NCI-H128 (cell line): ENCODE measurements around the gene CBLN3.
"Not testable (repeated sequence)": the region's sequence is repeated elsewhere in the genome, so short reads cannot be mapped to it uniquely, and the experiment has no call there.

ENCODE experiments used
- DNase-seq: peaks from one replicate; lab custom pipeline; 2025; ENCODE audit not compliant: unreplicated experiment; lab: John Stamatoyannopoulos, UW

CBLN3 gene

DNA sequence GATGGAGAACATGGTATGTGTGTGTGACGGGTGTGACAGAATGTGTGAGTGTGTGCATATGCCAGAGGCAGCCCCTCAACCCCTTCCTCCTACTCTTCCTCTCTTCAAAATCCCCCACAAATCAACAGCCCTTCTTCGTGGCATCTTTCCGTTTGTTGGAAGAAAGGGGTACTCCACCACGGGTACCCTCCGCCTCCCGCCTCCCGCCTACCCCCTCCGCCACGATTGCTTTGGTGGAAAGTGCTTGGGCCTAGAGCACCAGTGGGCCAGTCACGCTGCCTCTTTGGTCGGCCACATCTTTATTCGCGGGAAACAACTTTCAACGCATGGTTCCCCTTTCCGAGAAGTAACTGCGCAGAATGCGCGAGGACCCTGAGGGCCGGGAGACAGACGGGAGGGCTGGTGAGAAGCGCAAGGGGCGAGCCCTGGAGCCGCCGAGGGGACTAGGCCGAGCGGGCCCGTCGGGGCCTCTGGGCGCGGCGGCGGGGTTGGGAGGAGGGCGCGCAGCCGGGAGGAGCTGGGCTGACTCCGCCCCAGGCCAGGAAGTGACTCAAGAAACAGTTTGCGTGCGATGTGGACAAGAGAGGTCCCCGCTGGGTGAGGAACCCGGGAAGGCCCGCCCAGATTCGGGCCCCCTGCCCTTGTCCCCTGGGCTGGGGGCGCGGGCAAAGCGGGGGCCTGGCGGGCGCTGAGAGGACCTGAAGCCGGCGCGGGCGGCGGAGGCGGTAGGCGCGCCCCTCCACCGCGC lies at the start of gene CBLN3, which contains the start of gene KHNYN:
CBLN3 (minus strand) TSS at position 274 of the 748 bp plus-strand sequence. CDS start 614 bp downstream, outside the sequence.
KHNYN (plus strand) TSS at position 560 of the 748 bp plus-strand sequence. CDS start 777 bp downstream, outside the sequence.
- DNase-seq: peak; percentile 68

DNA sequence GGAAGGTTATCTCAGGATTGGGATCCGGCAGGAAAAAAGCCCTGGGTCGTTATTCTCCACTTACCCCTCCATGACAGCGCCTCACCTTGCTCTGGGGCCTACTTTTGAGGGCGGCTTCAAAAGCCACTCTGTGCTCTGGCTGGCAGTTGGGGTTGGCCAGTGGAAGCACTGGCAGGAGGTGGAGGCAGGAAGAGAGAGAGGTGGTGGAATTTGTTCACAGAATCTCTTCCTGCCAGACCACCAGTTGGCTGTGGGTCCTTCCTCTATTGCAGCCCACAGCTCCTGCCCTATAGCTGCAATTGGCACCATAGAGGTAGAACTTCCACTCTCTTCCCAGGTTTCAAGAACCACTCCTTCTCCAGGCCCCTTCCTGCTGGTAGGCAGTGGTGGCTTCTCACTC lies 45.8 kb upstream of the CBLN3 start:
- no peak for DNase-seq

DNA sequence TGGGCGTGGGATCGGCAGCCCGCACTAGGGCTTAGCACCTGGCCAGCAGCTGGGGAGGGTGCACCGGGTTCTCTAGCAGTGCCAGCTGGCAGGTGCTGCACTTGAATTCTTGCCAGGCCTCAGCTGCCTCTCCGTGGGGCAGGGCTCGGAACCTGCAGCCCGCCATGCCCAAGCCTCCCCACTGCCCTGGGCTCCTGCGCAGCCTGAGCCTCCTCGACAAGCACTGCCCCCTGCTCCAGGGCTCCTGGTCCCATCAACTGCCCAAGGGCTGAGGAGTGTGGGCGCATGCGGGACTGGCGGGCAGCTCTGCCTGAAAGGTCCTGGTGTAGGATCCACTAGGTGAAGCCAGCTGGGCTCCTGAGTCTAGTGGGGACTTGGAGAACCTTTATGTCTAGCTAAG lies 43.7 kb upstream of the CBLN3 start:
- no peak for DNase-seq

- not testable (repeated sequence) for DNase-seq
Observed at GRCh38 chr14:24470450-24470849, 41.0 kb upstream of the CBLN3 start.

DNA sequence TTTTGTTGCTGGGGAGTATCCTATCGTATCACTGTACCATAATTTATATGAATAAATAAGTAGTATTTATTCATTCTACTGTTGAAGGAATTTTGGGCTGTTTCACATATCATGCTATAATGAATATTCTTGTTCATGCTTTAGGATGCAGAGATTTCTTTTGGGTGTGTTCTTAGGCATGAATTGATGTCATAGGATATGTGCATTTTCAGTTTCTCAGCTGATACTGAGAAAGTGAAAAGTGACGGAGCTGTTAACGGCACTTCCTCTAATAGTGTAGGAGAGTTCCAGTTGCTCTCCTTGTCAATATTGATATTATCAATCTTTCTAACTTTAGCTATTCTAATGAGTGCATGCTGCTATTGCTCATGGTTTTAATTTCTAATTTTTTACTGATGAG lies 36.3 kb upstream of the CBLN3 start:
- DNase-seq: no peak

DNA sequence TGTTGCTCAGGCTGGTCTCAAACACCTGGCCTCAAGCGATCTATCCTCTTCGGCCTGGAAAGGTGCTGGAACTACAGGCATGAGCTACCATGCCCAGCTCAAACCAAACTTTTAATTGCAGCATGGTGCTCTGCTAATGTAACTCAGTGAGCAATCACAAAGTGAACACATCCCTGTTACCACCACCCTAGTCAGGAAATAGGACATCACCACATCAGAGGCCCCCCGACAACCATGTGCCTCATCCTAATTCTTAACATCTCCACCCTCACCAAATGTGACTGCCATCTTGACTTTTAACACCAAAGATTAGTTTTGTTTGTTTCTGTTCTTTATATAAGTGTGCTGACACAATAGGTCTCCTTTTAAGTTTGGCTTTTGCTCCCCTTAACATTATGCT lies 35.9 kb upstream of the CBLN3 start:
- no peak for DNase-seq

- DNase-seq: no peak
Observed at GRCh38 chr14:24463884-24464785, 34.7 kb upstream of the CBLN3 start.

GRCh38 chr14:24463017-24463883 lies 33.8 kb upstream of the CBLN3 start:
- DNase-seq: no peak

- no peak for DNase-seq
Observed at GRCh38 chr14:24461336-24461735, 31.9 kb upstream of the CBLN3 start.

GRCh38 chr14:24459331-24459730 lies 29.9 kb upstream of the CBLN3 start:
- no peak for DNase-seq

GRCh38 chr14:24458736-24459135 lies 29.3 kb upstream of the CBLN3 start:
- no peak for DNase-seq

GRCh38 chr14:24456980-24457379 lies 27.5 kb upstream of the CBLN3 start:
- no peak for DNase-seq

DNA sequence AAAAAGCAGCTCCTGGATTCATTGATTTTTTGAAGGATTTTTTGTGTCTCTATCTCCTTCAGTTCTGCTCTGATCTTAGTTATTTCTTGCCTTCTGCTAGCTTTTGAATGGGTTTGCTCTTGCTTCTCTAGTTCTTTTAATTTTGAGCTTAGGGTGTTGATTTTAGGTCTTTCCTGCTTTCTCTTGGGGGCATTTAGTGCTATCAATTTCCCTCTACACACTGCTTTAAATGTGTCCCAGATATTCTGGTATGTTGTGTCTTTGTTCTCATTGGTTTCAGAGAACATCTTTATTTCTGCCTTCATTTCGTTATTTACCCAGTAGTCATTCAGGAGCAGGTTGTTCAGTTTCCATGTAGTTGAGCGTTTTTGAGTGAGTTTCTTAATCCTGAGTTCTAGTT lies 21.4 kb upstream of the CBLN3 start:
- not testable (repeated sequence) for DNase-seq

GRCh38 chr14:24443053-24443665 lies 13.7 kb upstream of the CBLN3 start:
- no peak for DNase-seq

- peak; percentile 98 for DNase-seq
Observed at GRCh38 chr14:24442240-24443052, 13.0 kb upstream of the CBLN3 start, which contains the start of gene SDR39U1. SDR39U1 (minus strand) TSS chr14:24442776; CDS start chr14:24442769, 7 bp downstream.

GRCh38 chr14:24441904-24442239 lies 12.4 kb upstream of the CBLN3 start:
- DNase-seq: no peak

DNA sequence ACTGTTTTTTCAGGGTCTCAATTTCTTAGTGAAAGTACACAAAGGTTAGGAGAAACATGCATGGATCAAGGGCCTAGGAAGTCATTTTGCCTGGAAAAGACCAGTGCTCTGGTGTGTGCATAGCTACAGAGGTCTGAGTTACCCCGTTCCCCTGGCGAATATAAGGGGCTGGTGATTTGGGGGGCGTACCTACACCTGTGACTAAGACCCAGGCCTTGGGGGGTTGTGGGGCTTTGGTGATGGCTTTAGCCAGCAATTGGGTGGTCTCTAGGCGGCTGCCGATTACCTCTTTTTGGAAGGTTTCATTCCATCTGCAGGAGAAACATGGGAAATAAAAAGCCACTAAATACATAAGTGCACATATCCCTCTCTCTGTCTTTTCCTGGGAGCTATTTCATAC lies 12.0 kb upstream of the CBLN3 start:
- DNase-seq: no peak

DNA sequence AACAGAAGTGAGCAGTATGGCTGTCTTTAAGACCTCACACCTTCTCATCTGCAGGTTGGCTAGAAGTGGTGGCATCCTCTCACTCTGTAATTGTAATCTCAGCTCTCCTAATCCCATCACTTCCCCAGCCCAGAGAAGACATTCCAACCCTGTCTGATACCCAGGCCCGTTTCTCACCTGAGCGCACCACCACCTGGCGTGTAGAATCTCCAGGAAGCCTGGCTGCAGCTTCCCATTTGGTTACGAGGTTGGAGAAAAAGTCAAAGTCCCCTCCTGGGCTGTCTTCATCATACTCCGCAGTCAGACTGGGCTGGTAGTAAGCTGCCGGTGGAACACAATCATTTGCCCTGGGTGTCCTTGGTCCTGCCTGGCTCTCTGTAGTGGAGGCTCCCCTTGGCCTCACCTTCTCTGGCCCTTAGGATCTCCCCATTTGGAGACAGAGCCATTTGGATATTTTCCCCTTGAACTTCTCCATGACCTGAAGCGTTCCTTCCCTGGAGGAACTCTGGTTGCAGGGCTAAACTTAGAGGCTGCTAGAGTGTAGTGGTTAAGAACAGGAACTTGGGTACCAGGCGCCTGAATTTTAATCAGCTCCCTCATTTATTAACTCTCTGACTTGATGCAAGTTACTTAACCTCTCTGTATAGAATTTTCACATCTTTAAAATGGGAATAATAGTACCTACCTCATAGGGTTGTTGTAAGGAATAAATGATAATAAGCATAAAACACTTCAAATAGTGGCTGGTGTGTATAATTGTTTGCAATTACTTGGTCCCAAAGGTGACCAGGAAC lies 11.3 kb upstream of the CBLN3 start:
- no peak for DNase-seq
